ENCODE results near the gene ACADVL. TPM values are rescaled to one million over a fixed set of nuclear protein-coding genes. Genes with fewer than 3 reads are reported as not detected.

Gene ACADVL
- total and polyA plus RNA-seq, 4 donors = 185 to 1,301 (median 1,109) TPM

DNA sequence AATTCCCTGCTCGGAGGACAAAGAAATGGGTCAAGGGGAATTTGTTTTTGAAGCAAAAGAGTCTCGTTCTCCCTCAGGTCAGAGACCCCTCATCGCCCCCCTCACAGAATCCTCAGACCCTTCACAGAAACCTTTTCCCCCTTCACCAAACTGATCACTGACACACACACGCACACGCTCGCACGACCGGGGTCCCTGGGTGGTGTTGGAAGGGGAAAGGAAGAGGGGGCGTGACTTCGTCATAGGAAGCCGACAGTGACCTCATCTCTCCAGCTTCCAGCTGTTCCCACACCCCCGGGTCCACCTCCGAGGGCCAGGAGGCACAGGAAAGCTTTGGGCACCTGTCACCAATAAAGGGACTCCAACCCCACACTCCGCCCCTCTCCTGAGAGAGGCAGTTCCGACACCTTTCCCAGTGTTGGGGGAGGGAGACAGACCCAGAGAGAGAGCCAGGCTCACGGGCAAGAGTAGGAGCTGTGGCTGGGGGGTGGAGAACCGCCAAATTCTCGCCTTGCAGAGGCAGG, 41.7 kb upstream of the ACADVL start:
- H3K4me3 ChIP-seq (ENCODE audit: low read depth in 1 of 3, low read length in 3 of 3) = peak overlapping the region; percentile 81 to 91 (median 88)
- DNase-seq (ENCODE audit: low spot score) = peak; percentile 68
- WGBS = 3% methylated on average over 18 of the region's 18 CpGs
- peaks cover 0 to 14% (median 0%) of the 10 kb centered on the region in 4 donors for H3K36me3 ChIP-seq (ENCODE audit: control insufficient read depth in 4 of 4, insufficient read depth in 3 of 4, low read depth in 1 of 4, low read length in 3 of 4)
- peak overlapping the region; percentile 92 to 96 for H3K27ac ChIP-seq (ENCODE audit: low read depth in 1 of 2, low read length in 2 of 2)
- TF ChIP-seq GABPA (IDR thresholded peaks at IDR 0.05 in 1 of 2, conservative IDR thresholded peaks at IDR 0.05 in 1 of 2) = peak in 1 of 2 donors; percentile 64
- TF ChIP-seq HNF4G (IDR thresholded peaks at IDR 0.05) = peak; percentile 42
- TF ChIP-seq MAX (IDR thresholded peaks at IDR 0.05) = peak; percentile 78
- TF ChIP-seq, protein P1, sequence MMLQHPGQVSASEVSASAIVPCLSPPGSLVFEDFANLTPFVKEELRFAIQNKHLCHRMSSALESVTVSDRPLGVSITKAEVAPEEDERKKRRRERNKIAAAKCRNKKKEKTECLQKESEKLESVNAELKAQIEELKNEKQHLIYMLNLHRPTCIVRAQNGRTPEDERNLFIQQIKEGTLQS (IDR thresholded peaks at IDR 0.05) = peak; percentile 44
- TF ChIP-seq, protein P2, sequence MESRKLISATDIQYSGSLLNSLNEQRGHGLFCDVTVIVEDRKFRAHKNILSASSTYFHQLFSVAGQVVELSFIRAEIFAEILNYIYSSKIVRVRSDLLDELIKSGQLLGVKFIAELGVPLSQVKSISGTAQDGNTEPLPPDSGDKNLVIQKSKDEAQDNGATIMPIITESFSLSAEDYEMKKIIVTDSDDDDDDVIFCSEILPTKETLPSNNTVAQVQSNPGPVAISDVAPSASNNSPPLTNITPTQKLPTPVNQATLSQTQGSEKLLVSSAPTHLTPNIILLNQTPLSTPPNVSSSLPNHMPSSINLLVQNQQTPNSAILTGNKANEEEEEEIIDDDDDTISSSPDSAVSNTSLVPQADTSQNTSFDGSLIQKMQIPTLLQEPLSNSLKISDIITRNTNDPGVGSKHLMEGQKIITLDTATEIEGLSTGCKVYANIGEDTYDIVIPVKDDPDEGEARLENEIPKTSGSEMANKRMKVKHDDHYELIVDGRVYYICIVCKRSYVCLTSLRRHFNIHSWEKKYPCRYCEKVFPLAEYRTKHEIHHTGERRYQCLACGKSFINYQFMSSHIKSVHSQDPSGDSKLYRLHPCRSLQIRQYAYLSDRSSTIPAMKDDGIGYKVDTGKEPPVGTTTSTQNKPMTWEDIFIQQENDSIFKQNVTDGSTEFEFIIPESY (IDR thresholded peaks at IDR 0.05) = no peak
- TF ChIP-seq REST (IDR thresholded peaks at IDR 0.05) = peak; percentile 74
- peak; percentile 41 to 65 for TF ChIP-seq RXRA (IDR thresholded peaks at IDR 0.05)
- peak; percentile 85 to 94 for TF ChIP-seq EGR1 (IDR thresholded peaks at IDR 0.05; ENCODE audit: low read depth in 2 of 2)
- peak; percentile 72 for TF ChIP-seq SP1 (IDR thresholded peaks at IDR 0.05)
- peak; percentile 78 to 82 for TF ChIP-seq HNF4A (conservative IDR thresholded peaks at IDR 0.05)
- peak; percentile 61 to 82 for TF ChIP-seq JUND (IDR thresholded peaks at IDR 0.05)
- peak; percentile 41 for TF ChIP-seq YY1 (IDR thresholded peaks at IDR 0.05)
- TF ChIP-seq, protein P3, sequence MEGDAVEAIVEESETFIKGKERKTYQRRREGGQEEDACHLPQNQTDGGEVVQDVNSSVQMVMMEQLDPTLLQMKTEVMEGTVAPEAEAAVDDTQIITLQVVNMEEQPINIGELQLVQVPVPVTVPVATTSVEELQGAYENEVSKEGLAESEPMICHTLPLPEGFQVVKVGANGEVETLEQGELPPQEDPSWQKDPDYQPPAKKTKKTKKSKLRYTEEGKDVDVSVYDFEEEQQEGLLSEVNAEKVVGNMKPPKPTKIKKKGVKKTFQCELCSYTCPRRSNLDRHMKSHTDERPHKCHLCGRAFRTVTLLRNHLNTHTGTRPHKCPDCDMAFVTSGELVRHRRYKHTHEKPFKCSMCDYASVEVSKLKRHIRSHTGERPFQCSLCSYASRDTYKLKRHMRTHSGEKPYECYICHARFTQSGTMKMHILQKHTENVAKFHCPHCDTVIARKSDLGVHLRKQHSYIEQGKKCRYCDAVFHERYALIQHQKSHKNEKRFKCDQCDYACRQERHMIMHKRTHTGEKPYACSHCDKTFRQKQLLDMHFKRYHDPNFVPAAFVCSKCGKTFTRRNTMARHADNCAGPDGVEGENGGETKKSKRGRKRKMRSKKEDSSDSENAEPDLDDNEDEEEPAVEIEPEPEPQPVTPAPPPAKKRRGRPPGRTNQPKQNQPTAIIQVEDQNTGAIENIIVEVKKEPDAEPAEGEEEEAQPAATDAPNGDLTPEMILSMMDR (IDR thresholded peaks at IDR 0.05; ENCODE audit: low read depth, low read length, missing input control) = no peak
- no peak for TF ChIP-seq FOXA1 (IDR thresholded peaks at IDR 0.05)
- peak; percentile 98 for TF ChIP-seq TAF1 (conservative IDR thresholded peaks at IDR 0.05)
- no peak for TF ChIP-seq FOXA2 (IDR thresholded peaks at IDR 0.05)
- no peak for TF ChIP-seq NR2F2 (IDR thresholded peaks at IDR 0.05)
- peak in 1 of 2 donors; percentile 41 for TF ChIP-seq RAD21 (IDR thresholded peaks at IDR 0.05)
- peaks cover 5 to 48% (median 25%) of the 10 kb centered on the region in 4 donors for H3K4me1 ChIP-seq (ENCODE audit: control insufficient read depth in 4 of 4, insufficient read depth in 4 of 4, low read length in 3 of 4)
- no peaks in the 10 kb centered on the region for H3K27me3 ChIP-seq (ENCODE audit: control insufficient read depth in 4 of 4, insufficient read depth in 4 of 4, low read length in 3 of 4)
- no peaks in the 10 kb centered on the region for H3K9me3 ChIP-seq (ENCODE audit: control insufficient read depth in 4 of 4, low read length in 3 of 4)
- peak overlapping the region; percentile 78 to 84 for H3K9ac ChIP-seq (ENCODE audit: low read depth in 1 of 2, low read length in 2 of 2)

All from liver (tissue), 9 donors.